SK-N-MC (cell line): ENCODE results near the gene CD3G.

ENCODE experiments used
- DNase-seq: peaks from one replicate; pipeline ENCODE4 v3.0.0-alpha.2; 2011; ENCODE audit warnings: low read depth, low spot score
- H3K27ac ChIP-seq: fragments of 200-600 bp; sonication (generic); 2 replicates; pipeline ENCODE4 v1.5.1; 2016; ENCODE audit warnings: mixed run types
- H3K36me3 ChIP-seq: fragments of 200-600 bp; sonication (generic); 2 replicates; pipeline ENCODE4 v1.6.1; 2017; ENCODE audit warnings: antibody characterized with exemption, low read length, mixed read lengths; ENCODE audit not compliant: insufficient read depth
- H3K4me3 ChIP-seq: fragments of 200-600 bp; sonication (generic); 2 replicates; pipeline ENCODE4 v1.5.1; 2016
- H3K9ac ChIP-seq: fragments of 200-600 bp; sonication (generic); 2 replicates; pipeline ENCODE4 v1.8.0; 2017; ENCODE audit warnings: mixed run types, mixed read lengths; ENCODE audit not compliant: insufficient read length
- H3K9me3 ChIP-seq: fragments of 200-600 bp; sonication (generic); 2 replicates; pipeline ENCODE4 v1.6.1; 2017; ENCODE audit warnings: low read depth, mild to moderate bottlenecking, antibody characterized with exemption, low read length, moderate library complexity, mixed read lengths
- EZH2 ChIP-seq: fragments of 200-600 bp; sonication (generic); IDR thresholded peaks from one replicate; pipeline ENCODE4 v1.6.1; 2017; ENCODE audit warnings: antibody characterized with exemption
- FOXP2 ChIP-seq: optimal IDR thresholded peaks from 2 replicates; pipeline ENCODE3; 2011; ENCODE audit warnings: mild to moderate bottlenecking, moderate library complexity; ENCODE audit not compliant: insufficient read depth; ENCODE audit errors: extremely low read length, control extremely low read depth
- POLR2AphosphoS5 ChIP-seq: IDR thresholded peaks from 2 replicates; pipeline ENCODE4 v1.6.1; 2012; ENCODE audit warnings: mild to moderate bottlenecking, low read depth, low read length, borderline replicate concordance

Gene CD3G

DNA sequence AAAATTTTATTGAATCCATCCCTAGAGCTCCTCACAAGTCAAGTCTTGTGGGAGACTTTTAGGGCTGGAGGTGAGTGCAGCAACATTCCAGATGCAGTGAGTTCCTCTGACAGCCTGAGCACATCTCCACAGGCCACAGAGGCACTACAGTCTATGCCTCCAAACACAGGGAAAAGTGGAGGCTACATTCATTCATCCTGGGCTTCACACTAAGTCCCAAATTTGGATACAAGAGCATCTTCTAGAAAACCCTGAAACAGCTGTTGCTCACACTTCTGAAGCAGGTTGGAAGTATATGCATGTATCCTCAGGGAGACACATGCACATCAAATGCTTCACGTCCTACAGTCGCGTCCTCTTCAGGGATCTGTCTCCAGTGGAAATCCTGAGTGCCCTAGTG, 2.9 kb upstream of the CD3G start:
- Histone ChIP-seq H3K4me3 (no peak overlapping the region), H3K9me3 (no peaks in the 10 kb centered on the region), H3K9ac (no peak overlapping the region), H3K27ac (no peak overlapping the region), H3K36me3 (no peaks in the 10 kb centered on the region)
- no peak for DNase-seq
- TF ChIP-seq EZH2 (no peak), FOXP2 (no peak), POLR2AphosphoS5 (no peak)

DNA sequence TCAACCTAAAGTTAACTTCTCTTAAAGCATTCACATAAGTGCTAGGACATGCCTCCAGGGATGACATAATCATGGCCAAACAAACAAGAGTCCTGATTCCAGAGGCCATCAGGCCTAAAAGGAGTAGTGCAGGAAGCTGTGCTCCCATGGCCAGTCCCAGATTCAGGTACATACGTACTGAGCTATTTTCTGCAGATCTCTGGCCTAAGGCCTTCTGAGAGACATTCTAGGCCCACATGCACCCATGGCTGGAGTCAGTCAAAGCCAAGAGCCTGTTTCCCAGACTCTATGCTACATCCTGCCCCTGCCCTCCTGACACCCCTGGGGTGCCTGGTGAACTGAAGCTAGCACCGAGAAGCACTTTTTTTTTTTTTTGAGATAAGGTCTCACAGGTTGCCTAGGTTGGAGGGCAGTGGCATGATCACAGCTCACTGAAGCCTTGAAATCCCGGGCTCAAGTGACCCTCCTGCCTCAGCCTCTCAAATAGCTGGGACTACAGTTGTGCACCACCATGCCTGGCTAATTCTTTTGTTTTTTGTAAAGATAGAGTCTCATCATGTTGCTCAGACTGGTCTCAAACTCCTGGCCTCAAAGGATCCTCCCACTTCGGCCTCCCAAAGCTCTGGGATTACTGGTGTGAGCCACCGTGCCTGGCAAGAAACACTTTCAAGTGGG, 2.2 kb upstream of the CD3G start:
- Histone ChIP-seq H3K9me3 (no peaks in the 10 kb centered on the region), H3K4me3 (no peak overlapping the region), H3K36me3 (no peaks in the 10 kb centered on the region), H3K9ac (no peak overlapping the region), H3K27ac (no peak overlapping the region)
- no peak for DNase-seq
- no peak for TF ChIP-seq EZH2
- TF ChIP-seq POLR2AphosphoS5 = no peak
- TF ChIP-seq FOXP2 = no peak

DNA sequence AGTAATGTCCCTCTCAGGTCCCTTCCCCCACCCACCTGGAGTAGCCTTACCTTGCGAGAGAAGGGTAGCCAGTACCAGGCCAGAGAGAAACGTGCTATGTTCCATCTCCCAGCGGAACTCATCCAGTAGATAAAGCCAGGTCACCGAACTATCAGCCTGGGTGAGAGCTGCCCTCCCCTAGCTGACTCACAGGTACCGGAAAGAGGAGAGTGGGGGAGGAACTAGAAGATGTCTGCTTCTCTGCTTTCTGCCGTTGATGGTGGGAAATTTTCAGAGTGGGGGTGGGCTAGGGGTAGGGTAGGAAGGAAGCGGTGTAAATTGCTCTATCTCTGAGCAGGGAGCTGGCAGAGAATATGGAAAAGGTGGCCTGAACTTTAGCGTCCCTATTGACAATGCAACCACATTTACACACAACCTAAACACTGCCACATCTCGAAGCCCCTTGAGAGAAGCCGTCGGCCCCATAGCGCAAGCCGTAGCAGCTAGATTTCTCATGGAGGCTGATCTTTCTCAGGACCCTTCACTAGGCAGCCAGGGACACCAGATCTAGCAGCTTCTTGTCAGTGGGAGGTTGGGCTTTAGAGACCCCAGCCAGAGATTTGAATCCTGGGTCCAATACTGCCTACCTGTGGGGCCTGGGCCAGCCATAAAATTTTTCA, 1.5 kb upstream of the CD3G start, which contains the start of gene CD3D:
Gene CD3D, minus strand, starts transcription at position 203 of the 659 bp plus-strand sequence. Its CDS starts 98 bp downstream, at position 105.
- H3K27ac ChIP-seq = no peak within 1 kb of the TSS
- no peak within 1 kb of the TSS for H3K9ac ChIP-seq
- TF ChIP-seq POLR2AphosphoS5 (no peak), FOXP2 (no peak), EZH2 (no peak)
- DNase-seq = no peak
- H3K36me3 ChIP-seq = no peaks in the 10 kb centered on the region
- H3K4me3 ChIP-seq = no peak within 1 kb of the TSS
- H3K9me3 ChIP-seq = no peaks in the 10 kb centered on the region

DNA sequence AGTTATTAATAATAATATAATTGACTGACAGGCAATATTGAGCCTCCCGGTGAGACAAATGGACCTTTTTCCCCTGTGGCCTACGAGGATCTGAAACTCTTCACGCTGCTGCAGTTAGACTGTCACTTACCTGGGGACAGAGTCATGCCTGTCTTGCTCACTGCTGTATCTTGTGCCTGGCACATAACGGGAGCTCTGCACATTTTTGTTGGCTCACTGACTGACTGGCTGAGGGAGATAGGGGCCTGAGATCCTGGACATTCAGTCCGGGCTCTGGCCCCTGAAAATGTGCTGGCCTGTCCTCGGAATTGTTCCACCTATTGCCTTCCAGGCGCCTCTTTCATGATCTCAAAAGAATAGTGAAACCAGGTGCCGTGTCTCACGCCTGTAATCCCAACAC, 896 bp upstream of the CD3G start:
- Histone ChIP-seq H3K9ac (no peak overlapping the region), H3K27ac (no peak overlapping the region), H3K9me3 (no peaks in the 10 kb centered on the region), H3K36me3 (no peaks in the 10 kb centered on the region), H3K4me3 (no peak overlapping the region)
- TF ChIP-seq POLR2AphosphoS5 = no peak
- no peak for TF ChIP-seq EZH2
- no peak for TF ChIP-seq FOXP2
- no peak for DNase-seq

DNA sequence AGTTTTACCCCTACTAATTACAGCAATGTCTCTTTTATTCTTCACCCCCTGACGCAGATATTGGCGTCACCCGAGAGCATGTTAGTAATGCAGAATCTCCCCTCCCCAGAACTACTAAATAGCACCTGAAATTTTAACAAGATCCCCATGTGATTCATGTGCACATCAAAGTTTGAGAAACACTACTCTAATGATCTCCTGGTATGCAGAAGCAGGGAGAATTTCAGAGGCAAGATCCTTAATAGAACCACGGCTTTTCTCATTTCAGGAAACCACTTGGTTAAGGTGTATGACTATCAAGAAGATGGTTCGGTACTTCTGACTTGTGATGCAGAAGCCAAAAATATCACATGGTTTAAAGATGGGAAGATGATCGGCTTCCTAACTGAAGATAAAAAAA, 5.3 kb downstream of the CD3G start:
- Histone ChIP-seq H3K36me3 (no peaks in the 10 kb centered on the region), H3K4me3 (no peak overlapping the region), H3K9me3 (no peaks in the 10 kb centered on the region), H3K27ac (no peak overlapping the region), H3K9ac (no peak overlapping the region)
- DNase-seq = no peak
- TF ChIP-seq POLR2AphosphoS5 (no peak), FOXP2 (no peak), EZH2 (no peak)

DNA sequence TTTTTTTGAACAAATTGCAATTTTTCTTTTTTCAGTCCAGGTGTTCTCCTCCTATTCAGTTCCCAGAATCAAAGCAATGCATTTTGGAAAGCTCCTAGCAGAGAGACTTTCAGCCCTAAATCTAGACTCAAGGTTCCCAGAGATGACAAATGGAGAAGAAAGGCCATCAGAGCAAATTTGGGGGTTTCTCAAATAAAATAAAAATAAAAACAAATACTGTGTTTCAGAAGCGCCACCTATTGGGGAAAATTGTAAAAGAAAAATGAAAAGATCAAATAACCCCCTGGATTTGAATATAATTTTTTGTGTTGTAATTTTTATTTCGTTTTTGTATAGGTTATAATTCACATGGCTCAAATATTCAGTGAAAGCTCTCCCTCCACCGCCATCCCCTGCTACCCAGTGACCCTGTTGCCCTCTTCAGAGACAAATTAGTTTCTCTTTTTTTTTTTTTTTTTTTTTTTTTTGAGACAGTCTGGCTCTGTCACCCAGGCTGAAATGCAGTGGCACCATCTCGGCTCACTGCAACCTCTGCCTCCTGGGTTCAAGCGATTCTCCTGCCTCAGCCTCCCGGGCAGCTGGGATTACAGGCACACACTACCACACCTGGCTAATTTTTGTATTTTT, 9.1 kb downstream of the CD3G start:
- DNase-seq = no peak
- Histone ChIP-seq H3K4me3 (no peak overlapping the region), H3K36me3 (no peaks in the 10 kb centered on the region)

DNA sequence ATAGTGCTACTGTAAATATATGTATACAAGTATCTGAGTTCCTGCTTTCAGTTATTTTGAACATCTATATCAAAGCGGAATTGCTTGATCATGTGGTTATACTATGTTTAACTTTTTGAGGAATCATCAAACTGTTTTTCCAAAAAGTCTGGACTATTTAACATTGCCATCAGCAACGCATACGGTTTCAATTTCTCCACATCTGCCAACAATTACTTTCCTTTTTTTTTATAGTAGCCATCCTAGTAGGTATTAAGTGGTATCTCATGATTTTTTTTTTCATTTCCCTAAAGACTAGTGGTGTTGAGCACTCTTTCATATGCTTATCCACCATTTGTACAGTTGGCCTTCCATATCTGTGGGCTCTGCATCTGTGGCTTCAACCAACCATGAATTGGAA, 13.9 kb downstream of the CD3G start:
- no peaks in the 10 kb centered on the region for H3K9me3 ChIP-seq
- no peak for TF ChIP-seq EZH2
- TF ChIP-seq FOXP2 = no peak
- no peak for TF ChIP-seq POLR2AphosphoS5
- DNase-seq = peak; percentile 42
- no peak overlapping the region for H3K9ac ChIP-seq
- H3K36me3 ChIP-seq = 0 out of 2 replicates have a peak, but pooled peaks cover 3% of the 10 kb centered on the region
- H3K4me3 ChIP-seq = peak overlapping the region; percentile 4; the same call in 1 of the 2 replicates
- peak overlapping the region; percentile 75; the same call in 1 of the 2 replicates for H3K27ac ChIP-seq

More for the DNA sequence above, 9.1 kb downstream of the CD3G start:
- Histone ChIP-seq H3K27ac (no peak overlapping the region), H3K9ac (no peak overlapping the region), H3K9me3 (no peaks in the 10 kb centered on the region)
- TF ChIP-seq EZH2 (no peak), POLR2AphosphoS5 (no peak)

DNA sequence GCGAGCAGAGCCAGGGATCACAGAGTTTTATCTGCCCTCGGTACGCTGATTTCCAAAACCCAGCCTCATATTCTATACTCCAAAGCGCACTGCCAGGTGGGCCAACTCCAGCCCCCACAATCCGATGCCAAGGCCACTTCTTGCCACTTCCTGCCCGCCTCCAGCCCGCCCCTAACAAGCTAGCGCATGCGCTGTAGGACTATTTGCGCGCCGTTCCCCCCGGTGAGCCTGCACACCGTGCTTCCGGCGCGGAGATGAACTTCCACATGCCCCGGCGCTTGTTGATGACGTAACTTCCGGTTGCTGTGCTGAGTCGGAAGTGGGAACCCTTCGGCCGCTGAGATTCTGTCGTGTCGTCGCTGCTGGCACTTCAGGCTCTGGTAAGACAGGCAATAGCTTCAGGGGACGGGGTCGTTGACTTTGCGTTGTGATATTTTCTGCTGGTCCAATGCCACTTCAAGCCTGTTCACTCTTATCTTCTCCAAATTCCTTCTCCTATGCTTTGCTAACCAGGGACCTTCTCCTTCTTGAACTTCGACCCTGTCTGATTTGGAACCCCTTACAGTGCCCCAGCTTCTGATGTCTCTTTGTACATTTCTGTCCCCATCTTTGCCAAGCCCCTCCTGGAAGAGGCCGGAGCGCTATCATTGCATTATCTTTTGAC, 15.3 kb downstream of the CD3G start, which contains the start of gene UBE4A:
Gene UBE4A, plus strand, starts transcription at position 306 of the 664 bp plus-strand sequence. CDS start 5,481 bp downstream, outside the sequence.
- peak within 1 kb of the TSS; percentile 75 for H3K27ac ChIP-seq
- peak; percentile 67 for DNase-seq

More for the DNA sequence above, 15.3 kb downstream of the CD3G start, which contains the start of gene UBE4A:
- peaks cover 4% of the 10 kb centered on the region for H3K36me3 ChIP-seq
- no peaks in the 10 kb centered on the region for H3K9me3 ChIP-seq
- H3K9ac ChIP-seq = peak within 1 kb of the TSS; percentile 84
- H3K4me3 ChIP-seq = peak within 1 kb of the TSS; percentile 81
- TF ChIP-seq EZH2 = no peak
- peak; percentile 9 for TF ChIP-seq FOXP2
- TF ChIP-seq POLR2AphosphoS5 = peak; percentile 88
